ENCODE results near the gene NECTIN2. TPM values are rescaled to one million over a fixed set of nuclear protein-coding genes. Genes with fewer than 3 reads are reported as not detected.
"Not testable (repeated sequence)": the region's sequence is repeated elsewhere in the genome, so short reads cannot be mapped to it uniquely, and the experiment has no call there.

NECTIN2 gene
- total RNA-seq, 1 donor from 2014 or later, result 240 TPM

DNA sequence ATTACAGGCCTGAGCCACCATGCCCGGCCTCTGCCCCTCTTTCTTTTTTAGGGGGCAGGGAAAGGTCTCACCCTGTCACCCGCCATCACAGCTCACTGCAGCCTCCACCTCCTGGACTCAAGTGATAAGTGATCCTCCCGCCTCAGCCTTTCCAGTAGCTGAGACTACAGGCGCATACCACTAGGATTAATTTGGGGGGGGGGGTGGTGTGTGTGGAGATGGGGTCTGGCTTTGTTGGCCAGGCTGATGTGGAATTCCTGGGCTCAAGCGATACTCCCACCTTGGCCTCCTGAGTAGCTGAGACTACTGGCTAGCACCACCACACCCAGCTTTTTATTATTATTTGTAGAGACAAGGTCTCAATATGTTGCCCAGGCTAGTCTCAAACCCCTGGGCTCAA, 63.7 kb downstream of the NECTIN2 start:
- Histone ChIP-seq H3K36me3 (ENCODE audit: control insufficient read depth, insufficient read depth, low read length) (no peaks in the 10 kb centered on the region), H3K4me3 (ENCODE audit: low read depth, low read length) (no peak overlapping the region), H3K27me3 (ENCODE audit: control insufficient read depth, insufficient read depth, low read length) (peaks cover 15% of the 10 kb centered on the region)
- no peak for DNase-seq (ENCODE audit: low read depth)
- TF ChIP-seq, protein P1, sequence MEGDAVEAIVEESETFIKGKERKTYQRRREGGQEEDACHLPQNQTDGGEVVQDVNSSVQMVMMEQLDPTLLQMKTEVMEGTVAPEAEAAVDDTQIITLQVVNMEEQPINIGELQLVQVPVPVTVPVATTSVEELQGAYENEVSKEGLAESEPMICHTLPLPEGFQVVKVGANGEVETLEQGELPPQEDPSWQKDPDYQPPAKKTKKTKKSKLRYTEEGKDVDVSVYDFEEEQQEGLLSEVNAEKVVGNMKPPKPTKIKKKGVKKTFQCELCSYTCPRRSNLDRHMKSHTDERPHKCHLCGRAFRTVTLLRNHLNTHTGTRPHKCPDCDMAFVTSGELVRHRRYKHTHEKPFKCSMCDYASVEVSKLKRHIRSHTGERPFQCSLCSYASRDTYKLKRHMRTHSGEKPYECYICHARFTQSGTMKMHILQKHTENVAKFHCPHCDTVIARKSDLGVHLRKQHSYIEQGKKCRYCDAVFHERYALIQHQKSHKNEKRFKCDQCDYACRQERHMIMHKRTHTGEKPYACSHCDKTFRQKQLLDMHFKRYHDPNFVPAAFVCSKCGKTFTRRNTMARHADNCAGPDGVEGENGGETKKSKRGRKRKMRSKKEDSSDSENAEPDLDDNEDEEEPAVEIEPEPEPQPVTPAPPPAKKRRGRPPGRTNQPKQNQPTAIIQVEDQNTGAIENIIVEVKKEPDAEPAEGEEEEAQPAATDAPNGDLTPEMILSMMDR (IDR thresholded peaks at IDR 0.05; ENCODE audit: insufficient read depth, low read length, poor library complexity, severe bottlenecking), result no peak

GRCh38 chr19:44911896-44912295, 65.8 kb downstream of the NECTIN2 start:
- not testable (repeated sequence) for H3K4me3 ChIP-seq (ENCODE audit: low read depth, low read length); H3K36me3 ChIP-seq (ENCODE audit: control insufficient read depth, insufficient read depth, low read length); DNase-seq (ENCODE audit: low read depth); H3K27me3 ChIP-seq (ENCODE audit: control insufficient read depth, insufficient read depth, low read length)

GRCh38 chr19:44912854-44913253, 66.8 kb downstream of the NECTIN2 start:
- no peak for DNase-seq (ENCODE audit: low read depth)
- TF ChIP-seq, protein P1 (IDR thresholded peaks at IDR 0.05; ENCODE audit: insufficient read depth, low read length, poor library complexity, severe bottlenecking), result no peak
- Histone ChIP-seq H3K36me3 (ENCODE audit: control insufficient read depth, insufficient read depth, low read length) (no peaks in the 10 kb centered on the region), H3K4me3 (ENCODE audit: low read depth, low read length) (no peak overlapping the region), H3K27me3 (ENCODE audit: control insufficient read depth, insufficient read depth, low read length) (no peaks in the 10 kb centered on the region)

DNA sequence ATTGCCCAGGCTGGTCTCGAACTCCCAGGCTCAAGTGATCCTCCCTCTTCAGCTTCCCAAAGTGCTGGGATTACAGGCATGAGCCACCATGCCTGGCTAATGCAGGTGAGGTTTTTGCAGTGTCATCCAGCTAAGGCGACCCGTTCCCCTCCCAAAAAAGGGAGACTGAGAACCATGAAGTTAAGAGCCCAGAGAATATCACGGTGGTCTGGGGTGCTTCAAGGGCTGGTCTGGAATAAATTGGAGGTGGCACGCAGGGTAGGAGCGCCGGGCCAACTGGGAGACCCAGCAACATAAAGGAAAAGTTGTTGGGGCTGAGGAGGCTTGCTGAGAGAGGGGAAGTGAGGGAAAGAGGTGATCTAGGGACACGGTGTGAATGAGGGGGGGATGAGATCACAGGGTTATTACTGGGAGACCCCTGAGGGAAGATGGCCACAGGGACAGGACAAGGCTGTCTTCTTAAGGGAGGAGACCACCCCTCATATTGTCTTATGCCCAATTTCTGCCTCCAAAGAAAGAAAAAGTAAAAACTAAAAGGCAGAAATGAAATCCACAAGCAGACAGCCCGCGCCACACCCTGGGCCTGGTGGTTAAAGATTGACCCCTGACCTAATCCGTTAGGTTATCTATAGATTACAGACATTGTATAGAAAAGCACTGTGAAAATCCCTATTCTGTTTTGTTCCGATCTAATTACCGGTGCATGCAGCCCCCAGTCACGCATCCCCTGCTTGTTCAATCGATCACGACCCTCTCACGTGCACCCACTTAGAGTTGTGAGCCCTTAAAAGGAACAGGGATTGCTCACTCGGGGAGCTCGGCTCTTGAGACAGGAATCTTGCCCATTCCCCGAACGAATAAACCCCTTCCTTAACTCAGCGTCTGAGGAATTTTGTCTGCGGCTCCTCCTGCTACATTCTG, 67.7 kb downstream of the NECTIN2 start:
- H3K27me3 ChIP-seq (ENCODE audit: control insufficient read depth, insufficient read depth, low read length); DNase-seq (ENCODE audit: low read depth); H3K36me3 ChIP-seq (ENCODE audit: control insufficient read depth, insufficient read depth, low read length); H3K4me3 ChIP-seq (ENCODE audit: low read depth, low read length): not testable (repeated sequence)

- DNase-seq (ENCODE audit: low read depth); H3K27me3 ChIP-seq (ENCODE audit: control insufficient read depth, insufficient read depth, low read length); H3K36me3 ChIP-seq (ENCODE audit: control insufficient read depth, insufficient read depth, low read length): not testable (repeated sequence)
- peak within 1 kb of the TSS; percentile 44 for H3K4me3 ChIP-seq (ENCODE audit: low read depth, low read length)
Measured at GRCh38 chr19:44914433-44915206, 68.5 kb downstream of the NECTIN2 start, which contains the start of gene APOC1. Gene APOC1 (plus strand): TSS chr19:44914608. CDS start chr19:44914892, 284 bp downstream.

- DNase-seq (ENCODE audit: low read depth), result no peak
- Histone ChIP-seq H3K36me3 (ENCODE audit: control insufficient read depth, insufficient read depth, low read length) (no peaks in the 10 kb centered on the region), H3K4me3 (ENCODE audit: low read depth, low read length) (no peak overlapping the region), H3K27me3 (ENCODE audit: control insufficient read depth, insufficient read depth, low read length) (peaks cover 9% of the 10 kb centered on the region)
- TF ChIP-seq, protein P1 (IDR thresholded peaks at IDR 0.05; ENCODE audit: insufficient read depth, low read length, poor library complexity, severe bottlenecking), result no peak
Measured at GRCh38 chr19:44924243-44924725, 78.2 kb downstream of the NECTIN2 start.

All from kidney epithelial cell (primary cell).